ENCODE data around the gene FAM53B. TPM values are rescaled to one million over a fixed set of nuclear protein-coding genes. Genes with fewer than 3 reads are reported as not detected.

Gene FAM53B
- total and polyA plus RNA-seq, 2 experiments from 2014 or later, result 2.1 to 10.1 TPM

- no peak overlapping the region for H2AFZ ChIP-seq
- no peaks in the 10 kb centered on the region for H4K20me1 ChIP-seq (ENCODE audit: insufficient read depth)
- H3K4me1 ChIP-seq (ENCODE audit: insufficient read depth), result no peaks in the 10 kb centered on the region
- H3K27ac ChIP-seq, result no peak overlapping the region
- 93 to 94% methylated on average over 11 of the region's 11 CpGs for WGBS, 2 experiments (ENCODE audit: low coverage in 1 of 2, low lambda C conversion rate in 2 of 2, missing lambda C conversion rate in 2 of 2)
- in situ Hi-C loops (cut with MboI), result no loop called here
- no peaks in the 10 kb centered on the region for H3K27me3 ChIP-seq (replicated peaks; ENCODE audit: insufficient read depth)
- no peaks in the 10 kb centered on the region for H3K9me3 ChIP-seq (ENCODE audit: low read depth)
- no peak for TF ChIP-seq EZH2phosphoT487 (IDR thresholded peaks at IDR 0.05; ENCODE audit: insufficient read depth, low read depth)
- no peak for TF ChIP-seq EZH2 (IDR thresholded peaks at IDR 0.05; ENCODE audit: insufficient read depth, poor library complexity, severe bottlenecking)
- H3K36me3 ChIP-seq (ENCODE audit: low read depth), result no peaks in the 10 kb centered on the region
- no peak overlapping the region for H3K4me3 ChIP-seq
- no peak overlapping the region for H3K9ac ChIP-seq
- H3K4me2 ChIP-seq (ENCODE audit: unreplicated experiment), result no peak overlapping the region
- H3K9me2 ChIP-seq (ENCODE audit: insufficient read depth), result no peaks in the 10 kb centered on the region
- no peaks in the 10 kb centered on the region for H3F3A ChIP-seq (ENCODE audit: insufficient read depth)
- H3K79me2 ChIP-seq (ENCODE audit: insufficient read depth), result no peaks in the 10 kb centered on the region
- no peak for DNase-seq
These were observed 52.6 kb downstream of the FAM53B start for GRCh38 chr10:124691421-124692099.

GRCh38 chr10:124691002-124691401, 53.2 kb downstream of the FAM53B start:
- H2AFZ ChIP-seq, result no peak overlapping the region
- H3F3A ChIP-seq (ENCODE audit: insufficient read depth), result no peaks in the 10 kb centered on the region
- H3K4me2 ChIP-seq (ENCODE audit: unreplicated experiment), result no peak overlapping the region
- no peak for DNase-seq
- no peak overlapping the region for H3K4me3 ChIP-seq
- in situ Hi-C loops (cut with MboI), result no loop called here
- H4K20me1 ChIP-seq (ENCODE audit: insufficient read depth), result no peaks in the 10 kb centered on the region
- no peaks in the 10 kb centered on the region for H3K4me1 ChIP-seq (ENCODE audit: insufficient read depth)
- H3K27ac ChIP-seq, result no peak overlapping the region
- WGBS, 2 experiments (ENCODE audit: low coverage in 1 of 2, low lambda C conversion rate in 2 of 2, missing lambda C conversion rate in 2 of 2), result 99% methylated on average over 5 of the region's 5 CpGs
- no peaks in the 10 kb centered on the region for H3K9me2 ChIP-seq (ENCODE audit: insufficient read depth)
- H3K27me3 ChIP-seq (replicated peaks; ENCODE audit: insufficient read depth), result no peaks in the 10 kb centered on the region
- no peaks in the 10 kb centered on the region for H3K9me3 ChIP-seq (ENCODE audit: low read depth)
- TF ChIP-seq EZH2phosphoT487 (IDR thresholded peaks at IDR 0.05; ENCODE audit: insufficient read depth, low read depth), result no peak
- TF ChIP-seq EZH2 (IDR thresholded peaks at IDR 0.05; ENCODE audit: insufficient read depth, poor library complexity, severe bottlenecking), result no peak
- H3K9ac ChIP-seq, result no peak overlapping the region
- H3K79me2 ChIP-seq (ENCODE audit: insufficient read depth), result no peaks in the 10 kb centered on the region
- H3K36me3 ChIP-seq (ENCODE audit: low read depth), result no peaks in the 10 kb centered on the region

- no peaks in the 10 kb centered on the region for H3K36me3 ChIP-seq (ENCODE audit: low read depth)
- DNase-seq, result no peak
- no peaks in the 10 kb centered on the region for H3F3A ChIP-seq (ENCODE audit: insufficient read depth)
- no peak for TF ChIP-seq EZH2phosphoT487 (IDR thresholded peaks at IDR 0.05; ENCODE audit: insufficient read depth, low read depth)
- no peak for TF ChIP-seq EZH2 (IDR thresholded peaks at IDR 0.05; ENCODE audit: insufficient read depth, poor library complexity, severe bottlenecking)
- in situ Hi-C loops (cut with MboI), result no loop called here
- H3K79me2 ChIP-seq (ENCODE audit: insufficient read depth), result no peaks in the 10 kb centered on the region
- no peaks in the 10 kb centered on the region for H4K20me1 ChIP-seq (ENCODE audit: insufficient read depth)
- no peaks in the 10 kb centered on the region for H3K9me3 ChIP-seq (ENCODE audit: low read depth)
- H3K4me1 ChIP-seq (ENCODE audit: insufficient read depth), result no peaks in the 10 kb centered on the region
- H3K9me2 ChIP-seq (ENCODE audit: insufficient read depth), result no peaks in the 10 kb centered on the region
- 93 to 94% methylated on average over 11 of the region's 11 CpGs for WGBS, 2 experiments (ENCODE audit: low coverage in 1 of 2, low lambda C conversion rate in 2 of 2, missing lambda C conversion rate in 2 of 2)
- H3K4me2 ChIP-seq (ENCODE audit: unreplicated experiment), result no peak overlapping the region
- no peaks in the 10 kb centered on the region for H3K27me3 ChIP-seq (replicated peaks; ENCODE audit: insufficient read depth)
- no peak overlapping the region for H3K4me3 ChIP-seq
- no peak overlapping the region for H2AFZ ChIP-seq
- H3K9ac ChIP-seq, result no peak overlapping the region
- no peak overlapping the region for H3K27ac ChIP-seq
These were observed 54.2 kb downstream of the FAM53B start for GRCh38 chr10:124689911-124690498.

- Histone ChIP-seq H2AFZ (no peak overlapping the region), H3K27ac (no peak overlapping the region), H3K9ac (no peak overlapping the region), H3K27me3 (replicated peaks; ENCODE audit: insufficient read depth) (no peaks in the 10 kb centered on the region), H3K4me3 (no peak overlapping the region), H3K9me2 (ENCODE audit: insufficient read depth) (no peaks in the 10 kb centered on the region), H3K4me2 (ENCODE audit: unreplicated experiment) (no peak overlapping the region), H3K36me3 (ENCODE audit: low read depth) (no peaks in the 10 kb centered on the region), H3K9me3 (ENCODE audit: low read depth) (no peaks in the 10 kb centered on the region), H4K20me1 (ENCODE audit: insufficient read depth) (no peaks in the 10 kb centered on the region), H3K4me1 (ENCODE audit: insufficient read depth) (no peaks in the 10 kb centered on the region), H3F3A (ENCODE audit: insufficient read depth) (no peaks in the 10 kb centered on the region), H3K79me2 (ENCODE audit: insufficient read depth) (no peaks in the 10 kb centered on the region)
- DNase-seq, result no peak
- WGBS, 2 experiments (ENCODE audit: low coverage in 1 of 2, low lambda C conversion rate in 2 of 2, missing lambda C conversion rate in 2 of 2), result 96% methylated on average over 12 of the region's 12 CpGs
- no peak for TF ChIP-seq EZH2 (IDR thresholded peaks at IDR 0.05; ENCODE audit: insufficient read depth, poor library complexity, severe bottlenecking)
- TF ChIP-seq EZH2phosphoT487 (IDR thresholded peaks at IDR 0.05; ENCODE audit: insufficient read depth, low read depth), result no peak
- in situ Hi-C loops (cut with MboI), result no loop called here
These were observed 55.1 kb downstream of the FAM53B start for GRCh38 chr10:124688889-124689670.
